ENCODE results near the gene ATP8A2. TPM values are rescaled to one million over a fixed set of nuclear protein-coding genes. Genes with fewer than 3 reads are reported as not detected.

Gene ATP8A2
- total RNA-seq, 4 donors from 2014 or later = 0.20 to 1.1 (median 0.59) TPM

DNA sequence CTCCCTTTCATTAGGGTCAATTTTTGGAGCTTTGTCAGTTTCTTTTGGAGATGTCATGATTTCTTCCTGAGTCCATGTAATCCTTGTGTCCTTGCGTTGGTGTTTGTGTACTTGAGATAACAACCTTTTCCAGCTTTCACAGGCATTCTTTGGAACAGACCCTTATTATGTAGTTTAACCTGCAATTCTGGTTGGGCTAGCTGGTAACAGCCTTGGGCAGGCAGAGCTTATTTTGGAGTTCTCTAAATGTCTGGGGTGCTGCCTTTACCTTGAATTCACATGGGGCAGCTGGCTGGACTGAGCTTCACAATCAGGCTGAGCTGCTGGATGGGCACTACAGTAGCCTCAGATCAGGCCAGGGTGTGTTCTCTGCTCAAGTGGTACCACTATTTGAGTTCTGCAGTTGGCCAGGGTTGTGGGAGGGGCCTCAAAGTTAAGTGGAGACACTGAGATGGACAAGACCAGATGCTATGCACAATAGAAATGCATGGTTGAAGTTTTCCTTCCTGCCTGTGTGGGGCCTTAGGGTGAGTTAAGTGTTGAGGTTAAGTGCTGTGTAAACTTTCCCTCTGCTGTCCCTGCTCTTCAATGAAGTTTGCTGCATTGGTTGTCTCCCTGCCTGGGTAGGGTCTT, 277.3 kb downstream of the ATP8A2 start:
- intact Hi-C loops (cut with DNase I; ENCODE audit: low total_unique reads) = no loop called here
- H3K4me1 ChIP-seq = no peaks in the 10 kb centered on the region
- WGBS, 2 donors (ENCODE audit: low coverage in 1 of 2) = 57% methylated on average over 1 of the region's 1 CpG
- in situ Hi-C loops (cut with MboI; ENCODE audit: low pct_ligation_motif_present in 1 of 4, low pct_unique_long_range_greater_than_20kb in 1 of 4, low sequenced_read_pairs in 3 of 4) = no loop called here
- no peaks in the 10 kb centered on the region for H3K27me3 ChIP-seq
- no peak for TF ChIP-seq POLR2A (IDR thresholded peaks at IDR 0.05)
- TF ChIP-seq CTCF (IDR thresholded peaks at IDR 0.05) = no peak
- TF ChIP-seq POLR2AphosphoS5 (IDR thresholded peaks at IDR 0.05) = no peak
- no peak for TF ChIP-seq EP300 (IDR thresholded peaks at IDR 0.05; ENCODE audit: low read depth)
- DNase-seq = no peak
- peaks cover 3 to 4% of the 10 kb centered on the region in 2 donors for H3K9me3 ChIP-seq
- H3K27ac ChIP-seq = no peak overlapping the region
- H3K36me3 ChIP-seq = no peaks in the 10 kb centered on the region
- no peak overlapping the region for H3K4me3 ChIP-seq

GRCh38 chr13:25652764-25653163, 281.0 kb downstream of the ATP8A2 start:
- in situ Hi-C loops (cut with MboI; ENCODE audit: low pct_ligation_motif_present in 1 of 4, low pct_unique_long_range_greater_than_20kb in 1 of 4, low sequenced_read_pairs in 3 of 4) = loop anchor here in 1 of 4 donors (10.0 kb wide), 1 partner anchor 62 kb away; no protein-coding TSS in a partner anchor
- 56 to 58% methylated on average over 2 of the region's 2 CpGs for WGBS, 2 donors (ENCODE audit: low coverage in 1 of 2)
- no peak overlapping the region for H3K27ac ChIP-seq

GRCh38 chr13:25654322-25654721, 282.5 kb downstream of the ATP8A2 start:
- H3K4me3 ChIP-seq = no peak overlapping the region
- in situ Hi-C loops (cut with MboI; ENCODE audit: low pct_ligation_motif_present in 1 of 4, low pct_unique_long_range_greater_than_20kb in 1 of 4, low sequenced_read_pairs in 3 of 4) (loop anchor here in 1 of 4 donors (10.0 kb wide), 1 partner anchor 60 kb away; no protein-coding TSS in a partner anchor), intact Hi-C loops (cut with DNase I; ENCODE audit: low total_unique reads) (no loop called here)
- no peaks in the 10 kb centered on the region for H3K27me3 ChIP-seq
- no peak for DNase-seq
- H3K36me3 ChIP-seq = no peaks in the 10 kb centered on the region
- H3K27ac ChIP-seq = no peak overlapping the region
- no peaks in the 10 kb centered on the region for H3K4me1 ChIP-seq
- TF ChIP-seq EP300 (IDR thresholded peaks at IDR 0.05; ENCODE audit: low read depth) (no peak), POLR2AphosphoS5 (IDR thresholded peaks at IDR 0.05) (no peak), CTCF (IDR thresholded peaks at IDR 0.05) (no peak), POLR2A (IDR thresholded peaks at IDR 0.05) (no peak)
- no peaks in the 10 kb centered on the region for H3K9me3 ChIP-seq
- WGBS, 2 donors (ENCODE audit: low coverage in 1 of 2) = 78% methylated on average over 4 of the region's 4 CpGs; no CpG with 5 or more reads in 1 of the 2 donors

More at GRCh38 chr13:25652764-25653163, 281.0 kb downstream of the ATP8A2 start:
- DNase-seq = no peak
- intact Hi-C loops (cut with DNase I; ENCODE audit: low total_unique reads) = no loop called here
- Histone ChIP-seq H3K4me1 (no peaks in the 10 kb centered on the region), H3K27me3 (no peaks in the 10 kb centered on the region), H3K9me3 (no peaks in the 10 kb centered on the region), H3K4me3 (no peak overlapping the region), H3K36me3 (no peaks in the 10 kb centered on the region)
- TF ChIP-seq POLR2A (IDR thresholded peaks at IDR 0.05) (no peak), POLR2AphosphoS5 (IDR thresholded peaks at IDR 0.05) (no peak), EP300 (IDR thresholded peaks at IDR 0.05; ENCODE audit: low read depth) (no peak), CTCF (IDR thresholded peaks at IDR 0.05) (no peak)

- intact Hi-C loops (cut with DNase I; ENCODE audit: low total_unique reads) = no loop called here
- 78% methylated on average over 3 of the region's 3 CpGs; no CpG with 5 or more reads in 1 of the 2 donors for WGBS, 2 donors (ENCODE audit: low coverage in 1 of 2)
- no peaks in the 10 kb centered on the region for H3K27me3 ChIP-seq
- no peak overlapping the region for H3K27ac ChIP-seq
- no peak for DNase-seq
- no peaks in the 10 kb centered on the region for H3K36me3 ChIP-seq
- H3K9me3 ChIP-seq = no peaks in the 10 kb centered on the region
- in situ Hi-C loops (cut with MboI; ENCODE audit: low pct_ligation_motif_present in 1 of 4, low pct_unique_long_range_greater_than_20kb in 1 of 4, low sequenced_read_pairs in 3 of 4) = loop anchor here in 1 of 4 donors (10.0 kb wide), 1 partner anchor 58 kb away; no protein-coding TSS in a partner anchor
- H3K4me1 ChIP-seq = no peaks in the 10 kb centered on the region
- TF ChIP-seq POLR2A (IDR thresholded peaks at IDR 0.05) (no peak), POLR2AphosphoS5 (IDR thresholded peaks at IDR 0.05) (no peak), CTCF (IDR thresholded peaks at IDR 0.05) (no peak), EP300 (IDR thresholded peaks at IDR 0.05; ENCODE audit: low read depth) (no peak)
- H3K4me3 ChIP-seq = no peak overlapping the region
Measured at GRCh38 chr13:25657157-25657556, 285.4 kb downstream of the ATP8A2 start.

All from transverse colon (tissue), 4 donors.